Rectal smooth muscle tissue (tissue), 1 donor: ENCODE measurements around the gene TBC1D19.

Experiments used
- H3K27ac ChIP-seq: one replicate; pipeline ENCODE4 v1.7.0; 2013; ENCODE audit warnings: low read depth, low read length, inconsistent platforms
- H3K27me3 ChIP-seq: one replicate; pipeline ENCODE4 v1.7.0; 2013; ENCODE audit warnings: low read length; ENCODE audit not compliant: control insufficient read depth, insufficient read depth
- H3K36me3 ChIP-seq: one replicate; pipeline ENCODE4 v1.7.0; 2013; ENCODE audit warnings: low read length; ENCODE audit not compliant: control insufficient read depth, insufficient read depth
- H3K4me1 ChIP-seq: one replicate; pipeline ENCODE4 v1.7.0; 2013; ENCODE audit warnings: low read length; ENCODE audit not compliant: control insufficient read depth, insufficient read depth
- H3K4me3 ChIP-seq: one replicate; pipeline ENCODE4 v1.7.0; 2013; ENCODE audit warnings: low read length
- H3K9ac ChIP-seq: one replicate; pipeline ENCODE4 v1.7.0; 2013; ENCODE audit warnings: low read length

TBC1D19 gene

GRCh38 chr4:26779674-26780073, 195.8 kb downstream of the TBC1D19 start:
- no peak overlapping the region for H3K27ac ChIP-seq
- no peaks in the 10 kb centered on the region for H3K4me1 ChIP-seq
- H3K27me3 ChIP-seq, result no peaks in the 10 kb centered on the region
- no peak overlapping the region for H3K4me3 ChIP-seq
- H3K9ac ChIP-seq, result no peak overlapping the region
- no peaks in the 10 kb centered on the region for H3K36me3 ChIP-seq

DNA sequence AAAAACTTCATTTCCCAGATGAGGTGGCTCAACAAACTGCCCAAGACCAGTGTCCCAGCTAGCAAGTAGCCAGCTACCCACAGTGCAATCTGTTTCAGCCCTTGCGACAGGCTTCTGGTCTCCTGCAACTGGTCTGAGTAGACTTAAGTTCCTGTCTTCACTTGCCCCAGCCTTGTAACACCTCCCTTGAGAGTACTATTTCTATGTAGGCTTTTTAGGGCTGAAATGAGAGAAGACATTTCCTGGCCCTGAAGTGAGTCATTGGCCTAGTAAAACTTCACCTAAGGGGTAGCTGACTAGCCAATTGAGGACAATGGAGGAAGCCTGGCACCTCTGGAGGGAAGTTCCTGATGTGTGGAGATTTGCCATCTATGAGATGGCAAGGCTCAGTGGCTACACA, 196.7 kb downstream of the TBC1D19 start:
- Histone ChIP-seq H3K9ac (no peak overlapping the region), H3K27ac (no peak overlapping the region), H3K36me3 (no peaks in the 10 kb centered on the region), H3K4me1 (no peaks in the 10 kb centered on the region), H3K4me3 (no peak overlapping the region), H3K27me3 (no peaks in the 10 kb centered on the region)

DNA sequence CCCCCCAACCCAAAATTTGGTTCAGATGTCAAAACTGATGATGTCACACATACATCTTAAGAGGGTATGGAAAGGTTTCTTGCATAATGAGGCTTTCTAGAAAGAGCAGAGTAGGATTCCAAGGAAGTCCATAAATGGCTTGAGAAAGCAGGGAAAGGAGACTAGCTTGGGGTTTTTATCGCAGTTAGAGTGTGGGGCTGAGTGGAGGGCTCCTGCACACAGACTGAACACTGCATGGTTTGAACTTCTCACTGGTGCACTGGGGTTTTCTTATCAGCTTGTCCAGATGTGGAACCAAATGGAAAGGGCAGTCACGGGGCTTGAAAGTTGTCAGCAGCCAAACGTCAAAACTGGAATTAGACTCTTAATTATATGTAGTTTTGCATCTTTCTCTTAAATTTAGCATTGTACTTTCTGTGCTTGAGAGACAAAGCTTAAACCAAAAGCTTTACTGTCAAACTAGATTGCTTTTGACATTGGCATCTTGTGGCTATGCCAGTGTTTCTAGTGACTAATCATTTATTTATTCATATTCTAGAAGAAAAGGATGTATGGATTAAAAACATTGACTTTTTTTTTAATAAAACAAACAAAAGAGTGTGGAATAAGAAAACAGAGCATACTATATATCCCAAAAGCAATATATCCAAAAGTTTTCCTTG, 198.4 kb downstream of the TBC1D19 start:
- H3K27ac ChIP-seq, result no peak overlapping the region
- no peaks in the 10 kb centered on the region for H3K4me1 ChIP-seq

GRCh38 chr4:26782830-26783202, 198.9 kb downstream of the TBC1D19 start:
- H3K36me3 ChIP-seq, result no peaks in the 10 kb centered on the region
- no peak overlapping the region for H3K27ac ChIP-seq
- no peak overlapping the region for H3K4me3 ChIP-seq
- H3K27me3 ChIP-seq, result no peaks in the 10 kb centered on the region
- no peak overlapping the region for H3K9ac ChIP-seq
- no peaks in the 10 kb centered on the region for H3K4me1 ChIP-seq

More for the DNA sequence above, 198.4 kb downstream of the TBC1D19 start:
- Histone ChIP-seq H3K4me3 (no peak overlapping the region), H3K9ac (no peak overlapping the region), H3K27me3 (no peaks in the 10 kb centered on the region), H3K36me3 (no peaks in the 10 kb centered on the region)

DNA sequence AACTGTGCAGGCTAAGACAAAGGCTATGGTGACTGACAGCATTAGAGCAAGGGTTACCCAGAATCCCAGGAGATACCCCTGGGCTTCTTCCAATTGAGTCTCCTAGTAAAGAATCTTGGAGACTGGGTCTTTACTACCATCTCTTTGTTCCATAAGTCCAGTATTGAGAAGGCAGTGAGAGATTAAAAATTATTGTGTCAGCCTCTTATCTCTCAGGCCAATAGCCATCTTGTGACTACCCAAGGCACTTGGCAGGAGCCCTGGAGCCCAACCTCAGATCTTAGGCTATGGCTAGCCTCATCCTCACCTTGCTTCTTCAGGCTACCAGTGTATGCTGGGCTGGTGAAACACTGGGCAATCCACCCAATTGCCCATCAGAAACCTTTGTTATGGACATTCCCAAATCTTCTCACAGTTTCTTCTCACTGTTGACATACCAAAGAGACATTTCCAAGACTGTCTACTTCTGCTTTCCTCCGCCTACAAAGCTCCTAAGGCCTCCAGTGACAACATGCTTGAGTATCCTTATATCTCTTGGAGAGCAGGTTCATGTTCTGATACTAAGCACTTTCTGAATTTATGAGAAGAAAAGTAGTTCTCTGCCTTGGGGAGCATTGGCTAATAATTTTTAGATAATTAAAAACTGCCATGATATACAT, 200.5 kb downstream of the TBC1D19 start:
- Histone ChIP-seq H3K9ac (no peak overlapping the region), H3K27me3 (no peaks in the 10 kb centered on the region)

DNA sequence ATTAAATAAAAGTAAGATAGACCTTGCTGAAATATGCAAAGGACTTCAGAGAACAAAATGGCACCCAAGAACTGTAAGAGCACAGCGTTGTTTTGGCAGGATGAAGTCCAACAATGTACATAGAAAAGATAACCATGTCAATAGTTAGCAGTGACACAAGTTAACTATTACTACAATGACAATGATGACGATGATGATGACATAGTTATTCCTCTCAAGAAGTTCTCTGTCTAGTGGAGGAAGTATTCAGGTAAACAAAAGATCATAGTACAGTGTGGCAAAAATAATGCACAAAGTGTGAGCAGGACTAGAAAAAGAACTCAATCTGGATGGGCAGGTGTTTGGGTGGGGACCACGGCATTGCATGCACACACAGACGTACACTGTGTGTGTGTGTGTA, 201.4 kb downstream of the TBC1D19 start:
- H3K9ac ChIP-seq, result no peak overlapping the region

More for the DNA sequence above, 200.5 kb downstream of the TBC1D19 start:
- Histone ChIP-seq H3K4me1 (no peaks in the 10 kb centered on the region), H3K27ac (no peak overlapping the region), H3K4me3 (no peak overlapping the region), H3K36me3 (no peaks in the 10 kb centered on the region)

DNA sequence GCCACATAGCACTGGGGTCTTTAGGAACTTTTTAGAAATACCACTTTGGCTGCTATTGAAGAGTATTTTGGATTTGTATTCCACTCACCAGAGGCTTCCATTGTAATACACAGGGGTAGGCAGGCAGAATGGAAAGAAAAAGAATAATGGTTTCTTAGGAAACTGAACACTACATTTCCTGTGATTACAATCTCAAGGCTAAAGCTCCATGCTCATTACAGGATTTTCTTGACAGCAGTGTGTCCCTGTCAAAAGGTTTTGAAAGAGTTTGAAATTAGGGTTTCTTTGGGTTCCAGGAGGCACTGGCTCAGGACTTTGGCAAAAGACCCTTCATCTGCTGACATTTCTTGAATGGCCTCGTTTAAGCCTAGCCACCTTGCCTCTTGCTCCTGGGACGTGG, 201.9 kb downstream of the TBC1D19 start:
- H3K27ac ChIP-seq, result no peak overlapping the region

More for the DNA sequence above, 201.4 kb downstream of the TBC1D19 start:
- H3K36me3 ChIP-seq, result no peaks in the 10 kb centered on the region
- no peaks in the 10 kb centered on the region for H3K27me3 ChIP-seq
- no peaks in the 10 kb centered on the region for H3K4me1 ChIP-seq
- H3K27ac ChIP-seq, result no peak overlapping the region
- H3K4me3 ChIP-seq, result no peak overlapping the region

GRCh38 chr4:26786916-26787315, 203.0 kb downstream of the TBC1D19 start:
- Histone ChIP-seq H3K9ac (no peak overlapping the region), H3K27ac (no peak overlapping the region), H3K36me3 (no peaks in the 10 kb centered on the region), H3K4me1 (no peaks in the 10 kb centered on the region), H3K27me3 (no peaks in the 10 kb centered on the region), H3K4me3 (no peak overlapping the region)

More for the DNA sequence above, 201.9 kb downstream of the TBC1D19 start:
- H3K36me3 ChIP-seq, result no peaks in the 10 kb centered on the region
- no peaks in the 10 kb centered on the region for H3K4me1 ChIP-seq
- no peak overlapping the region for H3K4me3 ChIP-seq
- no peak overlapping the region for H3K9ac ChIP-seq
- H3K27me3 ChIP-seq, result no peaks in the 10 kb centered on the region

DNA sequence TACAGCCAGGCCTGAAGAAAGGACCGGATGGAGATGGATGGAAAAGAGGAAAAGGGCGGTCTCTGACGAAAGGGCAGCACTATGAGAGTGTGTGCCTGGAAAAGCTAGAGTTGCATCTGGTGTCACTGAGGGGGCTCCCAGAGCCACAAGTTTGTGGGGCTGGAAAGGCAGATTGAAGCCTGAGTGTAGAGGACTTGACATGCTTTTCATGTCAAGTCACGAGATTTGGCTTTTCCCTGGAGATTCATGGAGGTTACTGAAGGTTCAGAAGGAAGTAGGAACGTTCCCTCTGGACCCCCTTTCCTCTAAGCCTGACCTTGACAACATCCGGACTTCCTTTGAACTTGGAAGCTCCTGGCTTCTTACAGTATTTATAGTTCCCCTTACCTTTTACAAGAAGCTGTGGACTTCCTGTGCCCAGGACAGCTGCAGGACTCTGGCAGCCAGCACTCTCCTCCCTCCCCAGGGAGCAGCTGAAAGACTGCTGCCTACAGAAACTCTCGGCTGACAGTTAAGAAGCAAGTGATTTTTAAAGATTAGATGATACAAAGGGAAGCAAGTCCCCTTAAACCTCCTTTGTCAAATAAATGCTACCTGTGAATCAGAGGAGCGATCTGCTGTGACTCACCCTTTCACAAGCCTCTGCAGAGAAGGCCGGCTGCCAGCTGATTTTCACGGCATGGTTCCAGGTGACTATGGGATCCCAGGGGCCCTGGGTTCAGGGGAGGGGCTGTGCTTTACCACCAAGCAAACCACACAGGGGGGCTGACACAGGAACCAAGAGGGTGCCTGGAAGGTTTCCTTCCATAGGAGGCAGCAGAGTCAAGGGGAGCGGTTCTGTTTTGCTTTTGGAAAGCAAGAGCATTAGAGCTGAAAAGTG, 203.8 kb downstream of the TBC1D19 start:
- no peak overlapping the region for H3K9ac ChIP-seq
- no peaks in the 10 kb centered on the region for H3K36me3 ChIP-seq
- no peak overlapping the region for H3K4me3 ChIP-seq
- no peak overlapping the region for H3K27ac ChIP-seq
- H3K4me1 ChIP-seq, result no peaks in the 10 kb centered on the region
- no peaks in the 10 kb centered on the region for H3K27me3 ChIP-seq

GRCh38 chr4:26788341-26788733, 204.5 kb downstream of the TBC1D19 start:
- Histone ChIP-seq H3K4me3 (no peak overlapping the region), H3K9ac (no peak overlapping the region), H3K4me1 (no peaks in the 10 kb centered on the region), H3K27ac (no peak overlapping the region), H3K36me3 (no peaks in the 10 kb centered on the region), H3K27me3 (no peaks in the 10 kb centered on the region)

DNA sequence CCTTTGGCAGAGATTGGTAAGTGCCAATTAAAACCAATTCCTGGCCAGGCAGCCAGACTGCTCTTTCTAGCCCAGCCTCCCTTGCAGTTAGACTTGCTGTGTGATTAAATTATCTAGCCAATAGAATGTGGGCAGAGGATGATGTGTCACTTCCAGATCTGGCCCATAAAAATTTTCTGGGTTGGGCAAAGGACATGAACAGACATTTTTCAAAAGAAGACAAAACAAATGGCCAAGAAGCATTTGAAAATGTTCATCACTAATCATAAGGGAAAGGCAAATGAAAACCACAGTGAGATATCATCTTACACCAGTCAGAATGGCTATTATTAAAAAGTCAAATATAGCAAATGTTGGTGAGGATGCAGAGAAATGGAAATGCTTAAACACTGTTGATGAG, 205.3 kb downstream of the TBC1D19 start:
- Histone ChIP-seq H3K36me3 (no peaks in the 10 kb centered on the region), H3K9ac (no peak overlapping the region), H3K27ac (no peak overlapping the region), H3K4me3 (no peak overlapping the region), H3K27me3 (no peaks in the 10 kb centered on the region), H3K4me1 (no peaks in the 10 kb centered on the region)

DNA sequence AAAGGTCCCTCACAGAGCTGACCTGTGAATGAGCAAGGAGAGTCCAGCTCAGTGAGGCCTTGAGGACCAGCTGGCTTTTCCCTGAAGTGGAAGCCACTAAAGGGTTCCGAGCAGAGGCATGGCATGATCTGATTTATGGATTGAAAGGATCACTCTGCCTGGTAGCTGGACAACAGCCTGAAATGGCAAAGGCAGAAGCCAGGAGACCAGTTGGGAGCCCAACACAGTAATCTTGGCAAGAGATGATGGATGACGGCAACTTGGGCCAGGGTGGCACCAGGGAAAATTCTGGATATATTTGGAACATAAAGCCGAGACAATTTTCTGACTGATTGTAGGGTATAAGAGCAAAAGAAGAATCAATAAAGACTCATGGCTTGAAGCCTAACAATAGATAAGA, 207.5 kb downstream of the TBC1D19 start:
- Histone ChIP-seq H3K9ac (no peak overlapping the region), H3K36me3 (no peaks in the 10 kb centered on the region), H3K27me3 (no peaks in the 10 kb centered on the region), H3K4me3 (no peak overlapping the region), H3K4me1 (no peaks in the 10 kb centered on the region), H3K27ac (no peak overlapping the region)
